Renal pelvis (tissue), 4 donors: Measurements from ENCODE around the gene ABHD4. TPM values are rescaled to one million over a fixed set of nuclear protein-coding genes. Genes with fewer than 3 reads are reported as not detected.

Experiments
- DNase-seq: peaks from one replicate; pipeline ENCODE4 v3.0.0-alpha.2; 2013
- polyA plus RNA-seq, 3 donors: library from polyadenylated mRNA; unstranded; fragments of 120-200 nt; gene quantifications; one replicate each; pipeline ENCODE4 v1.2.1, GENCODE V29; 2013; ENCODE audit not compliant: insufficient read length in 3 of 3

The ABHD4 gene
- polyA plus RNA-seq, 3 donors: 47.1 to 56.9 (median 49.4) TPM

- DNase-seq: peak; percentile 43
Observed at GRCh38 chr14:22656945-22657731, 59.0 kb downstream of the ABHD4 start.

- no peak for DNase-seq
Observed at GRCh38 chr14:22657861-22658260, 59.8 kb downstream of the ABHD4 start.

- no peak for DNase-seq
Observed at GRCh38 chr14:22658946-22659345, 60.8 kb downstream of the ABHD4 start.

DNA sequence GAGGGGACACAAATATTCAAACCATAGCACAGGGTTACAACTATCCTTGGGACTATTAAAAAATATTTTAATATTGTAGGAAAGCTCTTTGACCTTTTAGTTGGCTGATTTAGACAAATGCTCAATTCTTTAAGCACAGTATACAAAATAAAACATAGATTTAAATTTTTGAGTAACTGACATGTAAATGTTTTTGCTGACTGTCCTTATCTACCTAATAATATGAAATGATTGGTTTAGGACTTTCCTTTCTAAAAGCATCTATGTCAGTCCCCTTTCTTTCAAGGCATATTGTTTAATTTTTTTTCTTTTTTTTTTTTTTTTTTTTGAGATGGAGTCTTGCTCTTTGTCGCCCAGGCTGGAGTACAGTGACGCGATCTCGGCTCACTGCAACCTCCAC is 62.6 kb downstream of the ABHD4 start:
- no peak for DNase-seq

Other genes with a start within 250 kb of the ABHD4 start
- 100 to 1,000 TPM; 231 to 273 (median 251) TPM for gene DAD1, start 9.1 kb upstream of the ABHD4 start, polyA plus RNA-seq
- gene OR6J1, start 46.1 kb downstream of the ABHD4 start, polyA plus RNA-seq: under 1 TPM; 0.19 to 0.40 (median 0.38) TPM
- gene OXA1L, start 168.4 kb downstream of the ABHD4 start, polyA plus RNA-seq: 100 to 1,000 TPM; 130 to 148 (median 140) TPM
- gene SLC7A7, start 217.1 kb downstream of the ABHD4 start, polyA plus RNA-seq: 100 to 1,000 TPM; 114 to 130 (median 129) TPM
- gene MRPL52, start 231.6 kb downstream of the ABHD4 start, polyA plus RNA-seq: 100 to 1,000 TPM in 1 of 3 donors, 10 to 100 TPM in 2; 87.6 to 107 (median 93.7) TPM
- 100 to 1,000 TPM; 123 to 161 (median 159) TPM for gene MMP14, start 238.3 kb downstream of the ABHD4 start, polyA plus RNA-seq